K562 (cell line): ENCODE results near the gene ITGA7. TPM values are rescaled to one million over a fixed set of nuclear protein-coding genes. Genes with fewer than 3 reads are reported as not detected.
A peak's percentile ranks its signal among the peaks of the same experiment; 100 is the strongest.

ENCODE experiments used
- BRD9 ChIP-seq: fragments of 450-650 bp; IDR thresholded peaks from 2 replicates; pipeline ENCODE4 v1.6.1; 2018; ENCODE audit warnings: low read depth; ENCODE audit not compliant: partially characterized antibody
- GABPB1 ChIP-seq: sonication (generic); formaldehyde crosslinking; IDR thresholded peaks from 2 replicates; pipeline ENCODE4 v1.8.0; 2022; ENCODE audit warnings: mild to moderate bottlenecking, missing genetic modification reagents
- GATAD2B ChIP-seq: fragments of 450-650 bp; IDR thresholded peaks from 2 replicates; pipeline ENCODE4 v1.6.1; 2017; ENCODE audit warnings: mild to moderate bottlenecking, borderline replicate concordance
- MIER1 ChIP-seq: fragments of 450-650 bp; IDR thresholded peaks from 2 replicates; pipeline ENCODE4 v1.6.1; 2016; ENCODE audit warnings: antibody characterized with exemption, mild to moderate bottlenecking, low read depth
- NFIC ChIP-seq: fragments of 450-650 bp; IDR thresholded peaks from 2 replicates; pipeline ENCODE4 v1.6.1; 2017; ENCODE audit warnings: mild to moderate bottlenecking, inconsistent platforms
- NR4A1 ChIP-seq, 2 experiments: fragments of 250-450 bp in 1 of 2; fragments of 450-650 bp in 1 of 2; sonication (Bioruptor Pico) in 1 of 2; IDR thresholded peaks; 2 replicates each; pipeline versions ENCODE4 v1.4.0 to v1.6.1; 2016 to 2020; ENCODE audit warnings: mild to moderate bottlenecking in 2 of 2, missing compliant biosample characterization in 1 of 2, missing genetic modification characterization in 1 of 2, moderate library complexity in 1 of 2
- PHF20 ChIP-seq: fragments of 450-650 bp; IDR thresholded peaks from 2 replicates; pipeline ENCODE4 v1.6.1; 2018; ENCODE audit not compliant: partially characterized antibody
- POLR3G ChIP-seq: IDR thresholded peaks from 2 replicates; pipeline ENCODE4 v1.6.1; 2011; ENCODE audit not compliant: insufficient read length, insufficient replicate concordance; ENCODE audit errors: extremely low read depth
- RB1 ChIP-seq: fragments of 450-650 bp; IDR thresholded peaks from 2 replicates; pipeline ENCODE4 v1.6.1; 2017; ENCODE audit warnings: low read depth, mild to moderate bottlenecking
- TBL1XR1 ChIP-seq, 2 experiments: IDR thresholded peaks; 2 replicates each; pipeline ENCODE4 v1.6.1; 2012; ENCODE audit warnings: improper control_type of control experiment in 2 of 2, low read length in 2 of 2, mild to moderate bottlenecking in 1 of 2
- polyA plus RNA-seq, 8 experiments: library from polyadenylated mRNA; depleted of rRNA in 4 of 8; stranded (reverse) in 5 of 8; unstranded in 3 of 8; fragments of >200 nt; fragmentation: Nextera tagmentation in 2 of 8; fragmentation: Illumina TruSeq in 1 of 8; extraction: Ambion mirVana in 2 of 8; extraction: Trizol in 1 of 8; gene quantifications; 2 replicates each; pipeline versions ENCODE4 v1.2.1 to v1.2.3, GENCODE V29; 2011 to 2014; ENCODE audit warnings: inconsistent platforms in 1 of 8, missing spikeins in 1 of 8
- total RNA-seq, 7 experiments: library from RNA; depleted of rRNA in 6 of 7; stranded (reverse); fragments of >200 nt in 6 of 7; fragmentation: Illumina TruSeq in 2 of 7; extraction: Trizol in 2 of 7; gene quantifications; 2 replicates each; pipeline versions ENCODE4 v1.2.1 to v1.2.3, GENCODE V29; 2011 to 2021; ENCODE audit warnings: low replicate concordance in 1 of 7
- TF ChIP-seq, protein P1 (sequence below): sonication (generic); formaldehyde crosslinking; IDR thresholded peaks from 2 replicates; pipeline ENCODE4 v1.8.0; 2022; ENCODE audit warnings: missing genetic modification reagents, mild to moderate bottlenecking, borderline replicate concordance
- TF ChIP-seq, protein P2 (sequence below): fragments of 200-600 bp; sonication (generic); IDR thresholded peaks from one replicate; pipeline ENCODE4 v1.6.1; 2012; ENCODE audit warnings: mild to moderate bottlenecking, low read depth, low read length, inconsistent platforms

Gene ITGA7
- total and polyA plus RNA-seq, 9 of the 15 experiments (the other 6 are each of a cell fraction or from before 2014, with no cell fraction given), result 0.11 to 2.3 (median 0.56) TPM; not detected in 1

DNA sequence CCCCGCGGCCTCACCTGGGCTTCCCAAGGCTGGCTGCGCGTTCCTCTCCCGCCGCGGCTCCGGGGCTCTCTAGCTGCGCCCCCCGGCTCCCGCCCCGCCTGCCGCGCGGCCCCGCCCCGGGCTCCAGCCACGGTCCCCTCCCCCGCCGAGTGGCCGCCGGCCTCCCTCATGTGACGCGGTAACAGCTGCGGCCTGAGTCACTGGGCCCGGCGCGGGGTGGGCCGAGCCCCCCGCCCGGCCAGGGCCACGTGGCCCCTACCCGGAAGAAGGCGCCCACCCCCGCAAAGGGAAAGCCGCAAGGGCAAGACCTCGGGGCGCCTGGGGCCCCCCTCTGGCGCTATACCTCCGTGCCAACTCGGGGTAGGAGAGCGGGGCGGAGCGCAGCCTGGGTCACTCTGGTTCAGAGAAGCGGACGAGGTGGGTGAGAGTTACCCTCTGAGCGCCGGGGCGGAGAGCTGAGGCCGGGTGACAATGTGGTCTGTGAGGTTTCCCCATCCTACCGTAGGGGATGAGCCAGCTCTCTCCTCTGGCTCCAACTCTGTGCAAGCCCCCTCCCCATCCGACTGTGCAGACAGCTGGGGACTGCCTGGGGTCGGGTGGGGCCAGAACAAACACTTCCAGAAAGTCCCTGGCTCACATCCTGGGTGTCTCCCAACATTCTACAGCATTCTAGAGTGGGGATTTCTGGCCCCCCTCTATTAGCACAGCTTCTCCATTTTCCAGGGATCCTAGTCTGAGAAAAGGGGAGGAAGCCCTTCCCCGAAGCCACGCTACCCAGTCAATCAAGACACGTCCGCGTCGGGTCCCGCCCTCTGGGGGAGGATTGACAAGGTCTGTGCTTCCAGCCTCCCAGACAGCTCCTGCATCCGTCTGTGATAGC, 21.5 kb upstream of the ITGA7 start, which contains the start of gene CD63 (continued):
- TF ChIP-seq, protein P1, sequence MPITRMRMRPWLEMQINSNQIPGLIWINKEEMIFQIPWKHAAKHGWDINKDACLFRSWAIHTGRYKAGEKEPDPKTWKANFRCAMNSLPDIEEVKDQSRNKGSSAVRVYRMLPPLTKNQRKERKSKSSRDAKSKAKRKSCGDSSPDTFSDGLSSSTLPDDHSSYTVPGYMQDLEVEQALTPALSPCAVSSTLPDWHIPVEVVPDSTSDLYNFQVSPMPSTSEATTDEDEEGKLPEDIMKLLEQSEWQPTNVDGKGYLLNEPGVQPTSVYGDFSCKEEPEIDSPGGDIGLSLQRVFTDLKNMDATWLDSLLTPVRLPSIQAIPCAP (CRISPR knock-in tag), result no peak
- TF ChIP-seq PHF20 (peak; percentile 42), NFIC (peak; percentile 42), GATAD2B (no peak; the same call in 1 of the 2 replicates), POLR3G (no peak), BRD9 (peak; percentile 53), GABPB1 (peak; percentile 61; the same call in 1 of the 2 replicates), MIER1 (no peak), TBL1XR1 (IDR thresholded peaks at IDR 0.05; ENCODE audit: low read length in 2 of 2) (peak; percentile 26 to 56; a peak in 1 of 4 replicates), NR4A1 (CRISPR knock-in tag; IDR thresholded peaks at IDR 0.05) (0 out of 2 replicates have a peak, but pooled peaks have one; percentile 13), NR4A1 (tag; IDR thresholded peaks at IDR 0.05) (no peak), RB1 (peak; percentile 77)
- TF ChIP-seq, protein P2, sequence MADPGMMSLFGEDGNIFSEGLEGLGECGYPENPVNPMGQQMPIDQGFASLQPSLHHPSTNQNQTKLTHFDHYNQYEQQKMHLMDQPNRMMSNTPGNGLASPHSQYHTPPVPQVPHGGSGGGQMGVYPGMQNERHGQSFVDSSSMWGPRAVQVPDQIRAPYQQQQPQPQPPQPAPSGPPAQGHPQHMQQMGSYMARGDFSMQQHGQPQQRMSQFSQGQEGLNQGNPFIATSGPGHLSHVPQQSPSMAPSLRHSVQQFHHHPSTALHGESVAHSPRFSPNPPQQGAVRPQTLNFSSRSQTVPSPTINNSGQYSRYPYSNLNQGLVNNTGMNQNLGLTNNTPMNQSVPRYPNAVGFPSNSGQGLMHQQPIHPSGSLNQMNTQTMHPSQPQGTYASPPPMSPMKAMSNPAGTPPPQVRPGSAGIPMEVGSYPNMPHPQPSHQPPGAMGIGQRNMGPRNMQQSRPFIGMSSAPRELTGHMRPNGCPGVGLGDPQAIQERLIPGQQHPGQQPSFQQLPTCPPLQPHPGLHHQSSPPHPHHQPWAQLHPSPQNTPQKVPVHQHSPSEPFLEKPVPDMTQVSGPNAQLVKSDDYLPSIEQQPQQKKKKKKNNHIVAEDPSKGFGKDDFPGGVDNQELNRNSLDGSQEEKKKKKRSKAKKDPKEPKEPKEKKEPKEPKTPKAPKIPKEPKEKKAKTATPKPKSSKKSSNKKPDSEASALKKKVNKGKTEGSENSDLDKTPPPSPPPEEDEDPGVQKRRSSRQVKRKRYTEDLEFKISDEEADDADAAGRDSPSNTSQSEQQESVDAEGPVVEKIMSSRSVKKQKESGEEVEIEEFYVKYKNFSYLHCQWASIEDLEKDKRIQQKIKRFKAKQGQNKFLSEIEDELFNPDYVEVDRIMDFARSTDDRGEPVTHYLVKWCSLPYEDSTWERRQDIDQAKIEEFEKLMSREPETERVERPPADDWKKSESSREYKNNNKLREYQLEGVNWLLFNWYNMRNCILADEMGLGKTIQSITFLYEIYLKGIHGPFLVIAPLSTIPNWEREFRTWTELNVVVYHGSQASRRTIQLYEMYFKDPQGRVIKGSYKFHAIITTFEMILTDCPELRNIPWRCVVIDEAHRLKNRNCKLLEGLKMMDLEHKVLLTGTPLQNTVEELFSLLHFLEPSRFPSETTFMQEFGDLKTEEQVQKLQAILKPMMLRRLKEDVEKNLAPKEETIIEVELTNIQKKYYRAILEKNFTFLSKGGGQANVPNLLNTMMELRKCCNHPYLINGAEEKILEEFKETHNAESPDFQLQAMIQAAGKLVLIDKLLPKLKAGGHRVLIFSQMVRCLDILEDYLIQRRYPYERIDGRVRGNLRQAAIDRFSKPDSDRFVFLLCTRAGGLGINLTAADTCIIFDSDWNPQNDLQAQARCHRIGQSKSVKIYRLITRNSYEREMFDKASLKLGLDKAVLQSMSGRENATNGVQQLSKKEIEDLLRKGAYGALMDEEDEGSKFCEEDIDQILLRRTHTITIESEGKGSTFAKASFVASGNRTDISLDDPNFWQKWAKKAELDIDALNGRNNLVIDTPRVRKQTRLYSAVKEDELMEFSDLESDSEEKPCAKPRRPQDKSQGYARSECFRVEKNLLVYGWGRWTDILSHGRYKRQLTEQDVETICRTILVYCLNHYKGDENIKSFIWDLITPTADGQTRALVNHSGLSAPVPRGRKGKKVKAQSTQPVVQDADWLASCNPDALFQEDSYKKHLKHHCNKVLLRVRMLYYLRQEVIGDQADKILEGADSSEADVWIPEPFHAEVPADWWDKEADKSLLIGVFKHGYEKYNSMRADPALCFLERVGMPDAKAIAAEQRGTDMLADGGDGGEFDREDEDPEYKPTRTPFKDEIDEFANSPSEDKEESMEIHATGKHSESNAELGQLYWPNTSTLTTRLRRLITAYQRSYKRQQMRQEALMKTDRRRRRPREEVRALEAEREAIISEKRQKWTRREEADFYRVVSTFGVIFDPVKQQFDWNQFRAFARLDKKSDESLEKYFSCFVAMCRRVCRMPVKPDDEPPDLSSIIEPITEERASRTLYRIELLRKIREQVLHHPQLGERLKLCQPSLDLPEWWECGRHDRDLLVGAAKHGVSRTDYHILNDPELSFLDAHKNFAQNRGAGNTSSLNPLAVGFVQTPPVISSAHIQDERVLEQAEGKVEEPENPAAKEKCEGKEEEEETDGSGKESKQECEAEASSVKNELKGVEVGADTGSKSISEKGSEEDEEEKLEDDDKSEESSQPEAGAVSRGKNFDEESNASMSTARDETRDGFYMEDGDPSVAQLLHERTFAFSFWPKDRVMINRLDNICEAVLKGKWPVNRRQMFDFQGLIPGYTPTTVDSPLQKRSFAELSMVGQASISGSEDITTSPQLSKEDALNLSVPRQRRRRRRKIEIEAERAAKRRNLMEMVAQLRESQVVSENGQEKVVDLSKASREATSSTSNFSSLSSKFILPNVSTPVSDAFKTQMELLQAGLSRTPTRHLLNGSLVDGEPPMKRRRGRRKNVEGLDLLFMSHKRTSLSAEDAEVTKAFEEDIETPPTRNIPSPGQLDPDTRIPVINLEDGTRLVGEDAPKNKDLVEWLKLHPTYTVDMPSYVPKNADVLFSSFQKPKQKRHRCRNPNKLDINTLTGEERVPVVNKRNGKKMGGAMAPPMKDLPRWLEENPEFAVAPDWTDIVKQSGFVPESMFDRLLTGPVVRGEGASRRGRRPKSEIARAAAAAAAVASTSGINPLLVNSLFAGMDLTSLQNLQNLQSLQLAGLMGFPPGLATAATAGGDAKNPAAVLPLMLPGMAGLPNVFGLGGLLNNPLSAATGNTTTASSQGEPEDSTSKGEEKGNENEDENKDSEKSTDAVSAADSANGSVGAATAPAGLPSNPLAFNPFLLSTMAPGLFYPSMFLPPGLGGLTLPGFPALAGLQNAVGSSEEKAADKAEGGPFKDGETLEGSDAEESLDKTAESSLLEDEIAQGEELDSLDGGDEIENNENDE, result no peak
